Small intestine (tissue), 7 donors: ENCODE measurements around the gene ZNF628. TPM values are rescaled to one million over a fixed set of nuclear protein-coding genes. Genes with fewer than 3 reads are reported as not detected.
"Not testable (repeated sequence)": the region's sequence is repeated elsewhere in the genome, so short reads cannot be mapped to it uniquely, and the experiment has no call there.

Experiments used
- DNase-seq, 2 donors: peaks; one replicate each; pipeline versions ENCODE4 v3.0.0 to v3.0.0-alpha.2; 2013
- FAIRE-seq: peaks from 2 replicates; lab custom pipeline; 2012; peaks lifted over from hg19 to GRCh38; lab: Jason Lieb, UNC
- H3K27ac ChIP-seq, 3 donors: one replicate each; pipeline ENCODE4 v1.5.1; 2013; ENCODE audit warnings: low read length in 2 of 3, mild to moderate bottlenecking in 2 of 3, control low read depth in 1 of 3, inconsistent platforms in 1 of 3, low read depth in 1 of 3, moderate library complexity in 1 of 3
- H3K27me3 ChIP-seq, 3 donors: one replicate each; pipeline ENCODE4 v1.6.1; 2013; ENCODE audit warnings: low read length in 3 of 3, inconsistent platforms in 1 of 3; ENCODE audit not compliant: control insufficient read depth in 3 of 3, insufficient read depth in 3 of 3
- H3K36me3 ChIP-seq, 3 donors: one replicate each; pipeline ENCODE4 v1.6.1; 2013; ENCODE audit warnings: low read length in 3 of 3, inconsistent platforms in 1 of 3, low read depth in 1 of 3, mild to moderate bottlenecking in 1 of 3, moderate library complexity in 1 of 3; ENCODE audit not compliant: control insufficient read depth in 3 of 3, insufficient read depth in 2 of 3
- H3K4me1 ChIP-seq, 3 donors: one replicate each; pipeline ENCODE4 v1.6.1; 2013; ENCODE audit warnings: low read length in 2 of 3, inconsistent platforms in 1 of 3, low read depth in 1 of 3, mild to moderate bottlenecking in 1 of 3, moderate library complexity in 1 of 3; ENCODE audit not compliant: control insufficient read depth in 3 of 3, insufficient read depth in 2 of 3
- H3K4me3 ChIP-seq, 3 donors: one replicate each; pipeline ENCODE4 v1.5.1; 2013; ENCODE audit warnings: low read length in 3 of 3, control low read depth in 1 of 3, inconsistent platforms in 1 of 3, low read depth in 1 of 3, mild to moderate bottlenecking in 1 of 3, moderate library complexity in 1 of 3
- H3K9me3 ChIP-seq, 2 donors: one replicate each; pipeline ENCODE4 v1.6.1; 2013; ENCODE audit warnings: low read depth in 1 of 2, low read length in 1 of 2; ENCODE audit not compliant: control insufficient read depth in 2 of 2, insufficient read depth in 1 of 2
- WGBS, 3 donors: extraction: QIAGEN DNeasy Blood & Tissue Kit; methylation state at CpG; one replicate each; pipeline ENCODE4 v1.1.7; 2013; 5-methylcytosine and 5-hydroxymethylcytosine counted together
- polyA plus RNA-seq, 4 donors: library from polyadenylated mRNA; stranded (reverse) in 3 of 4; unstranded in 1 of 4; fragments of 200-250 nt in 3 of 4; fragments of 120-200 nt in 1 of 4; gene quantifications; one replicate each; pipeline versions ENCODE4 v1.2.1 to v1.2.3, GENCODE V29; 2013
- donor health status: healthy with polysubstance abuse.
- donor health status: control.
- donor health status: control.
- donor health status: Bipolar disorder and iron deficiency.
- donor health status: healthy.

ZNF628 gene
- polyA plus RNA-seq, 4 donors = 1.1 to 7.0 (median 5.0) TPM

DNA sequence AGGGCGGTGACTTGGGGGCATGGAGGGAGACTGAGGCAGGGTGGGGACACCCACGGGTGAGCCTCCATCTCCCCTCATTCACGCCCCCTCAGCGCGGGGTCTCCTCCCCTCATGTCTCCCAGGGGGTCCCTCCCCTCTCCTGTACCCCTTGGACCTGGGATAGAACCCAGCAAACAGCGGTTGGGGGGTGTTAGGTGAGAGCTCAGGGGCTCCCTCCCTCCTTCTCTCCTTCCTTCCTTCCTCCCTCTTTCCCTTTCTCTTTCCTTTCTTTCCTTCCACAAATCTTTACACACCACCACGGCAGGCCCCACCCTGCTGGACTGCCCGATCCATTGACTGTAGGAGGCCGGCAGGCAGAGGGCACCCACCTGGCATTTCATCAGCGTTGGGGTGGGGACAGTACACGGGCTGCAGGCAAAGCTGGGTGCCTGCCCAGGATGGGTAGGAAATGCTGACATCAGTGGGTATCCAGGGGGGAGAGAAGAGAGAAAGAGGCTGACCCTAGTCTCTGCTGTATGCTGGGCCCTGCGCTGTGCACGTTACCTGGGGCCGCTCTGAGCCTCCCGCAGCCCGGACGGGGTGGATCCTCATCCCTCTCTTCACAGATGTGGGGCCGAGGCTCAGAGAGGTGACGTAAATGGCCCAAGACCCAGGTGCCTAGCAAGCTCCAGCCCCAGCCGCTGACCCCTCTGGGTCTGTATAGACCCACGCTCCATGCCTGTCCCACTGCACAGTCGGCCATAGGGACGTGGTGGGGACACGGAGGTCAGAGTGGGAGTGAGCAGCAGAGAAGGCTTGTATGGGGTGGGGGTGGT, 15.3 kb downstream of the ZNF628 start:
- DNase-seq (no peak), FAIRE-seq (no peak)
- Histone ChIP-seq H3K9me3 (no peaks in the 10 kb centered on the region), H3K4me1 (peaks cover 0 to 12% (median 3%) of the 10 kb centered on the region in 3 donors), H3K27me3 (peaks cover 0 to 51% (median 0%) of the 10 kb centered on the region in 3 donors), H3K27ac (no peak overlapping the region), H3K4me3 (no peak overlapping the region), H3K36me3 (no peaks in the 10 kb centered on the region)
- WGBS, 3 donors = 39 to 67% (median 53%) methylated on average over 19 to 24 of the region's 24 CpGs

DNA sequence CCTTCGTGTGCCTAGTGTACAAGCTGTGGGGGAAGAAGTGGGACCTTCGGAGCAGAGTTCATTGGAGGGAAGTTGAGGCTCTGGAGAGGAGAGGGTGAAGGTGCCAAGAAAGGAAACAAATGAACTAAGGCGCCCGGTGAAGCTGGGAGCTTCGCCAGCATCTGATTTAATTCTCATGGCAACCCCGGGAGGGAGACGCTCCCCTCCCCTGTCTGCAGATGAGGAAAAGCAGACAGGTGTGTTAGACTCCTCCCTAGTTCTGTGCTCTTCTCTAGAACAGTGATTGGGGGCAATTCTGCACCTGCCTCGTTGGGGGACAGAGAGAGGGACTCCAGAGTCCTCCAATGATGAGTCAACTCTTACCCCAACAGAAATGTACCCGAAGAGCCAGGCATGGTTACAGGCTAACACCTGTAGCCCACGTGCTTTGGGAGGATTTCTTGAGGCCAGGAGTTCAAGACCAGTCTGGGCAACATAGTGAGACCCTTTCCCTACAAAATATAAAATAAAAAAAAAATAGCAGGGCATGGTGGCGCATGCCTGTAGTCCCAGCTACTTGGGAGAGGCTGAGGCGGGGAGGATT, 16.0 kb downstream of the ZNF628 start:
- Histone ChIP-seq H3K4me3 (no peak overlapping the region), H3K27ac (no peak overlapping the region), H3K4me1 (peaks cover 0 to 5% (median 3%) of the 10 kb centered on the region in 3 donors), H3K36me3 (no peaks in the 10 kb centered on the region), H3K27me3 (peaks cover 0 to 51% (median 0%) of the 10 kb centered on the region in 3 donors), H3K9me3 (no peaks in the 10 kb centered on the region)
- 15 to 43% (median 29%) methylated on average over 12 of the region's 12 CpGs for WGBS, 3 donors
- DNase-seq = no peak
- FAIRE-seq = no peak

DNA sequence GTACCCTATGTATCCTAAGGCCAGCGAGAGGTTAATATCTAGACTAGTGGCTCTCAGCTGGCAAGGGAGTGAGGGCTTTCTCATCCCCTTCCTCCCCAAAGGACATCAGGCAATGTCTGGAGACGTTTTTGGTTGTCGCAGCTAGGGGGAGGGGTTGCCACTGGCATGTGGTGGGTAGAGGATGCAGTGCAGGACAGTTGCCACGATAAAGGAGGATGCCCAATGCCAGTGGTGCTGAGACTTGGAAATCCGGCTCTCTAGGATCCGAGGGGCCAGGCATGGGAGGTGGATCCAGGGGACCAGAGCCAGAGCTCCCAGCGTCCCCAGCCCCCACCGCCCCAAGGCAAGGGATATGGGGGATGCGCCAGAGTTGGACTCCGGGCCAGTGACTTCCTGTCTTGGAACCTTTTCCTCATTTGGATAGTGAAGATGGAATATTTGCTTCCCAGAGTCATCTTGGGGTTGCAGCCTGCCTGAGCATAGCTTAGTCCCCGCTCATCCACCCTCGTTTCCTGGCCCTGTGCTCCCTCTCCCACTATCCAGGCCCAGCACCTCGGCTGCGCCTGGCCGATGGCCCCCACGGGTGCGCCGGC, 16.7 kb downstream of the ZNF628 start:
- WGBS, 3 donors = 52 to 65% (median 61%) methylated on average over 18 of the region's 18 CpGs
- DNase-seq = no peak
- Histone ChIP-seq H3K27ac (peak overlapping the region in 1 of 3 donors; percentile 56), H3K36me3 (no peaks in the 10 kb centered on the region), H3K4me3 (no peak overlapping the region), H3K27me3 (peaks cover 0 to 46% (median 0%) of the 10 kb centered on the region in 3 donors), H3K9me3 (no peaks in the 10 kb centered on the region), H3K4me1 (no peaks in the 10 kb centered on the region)
- no peak for FAIRE-seq

DNA sequence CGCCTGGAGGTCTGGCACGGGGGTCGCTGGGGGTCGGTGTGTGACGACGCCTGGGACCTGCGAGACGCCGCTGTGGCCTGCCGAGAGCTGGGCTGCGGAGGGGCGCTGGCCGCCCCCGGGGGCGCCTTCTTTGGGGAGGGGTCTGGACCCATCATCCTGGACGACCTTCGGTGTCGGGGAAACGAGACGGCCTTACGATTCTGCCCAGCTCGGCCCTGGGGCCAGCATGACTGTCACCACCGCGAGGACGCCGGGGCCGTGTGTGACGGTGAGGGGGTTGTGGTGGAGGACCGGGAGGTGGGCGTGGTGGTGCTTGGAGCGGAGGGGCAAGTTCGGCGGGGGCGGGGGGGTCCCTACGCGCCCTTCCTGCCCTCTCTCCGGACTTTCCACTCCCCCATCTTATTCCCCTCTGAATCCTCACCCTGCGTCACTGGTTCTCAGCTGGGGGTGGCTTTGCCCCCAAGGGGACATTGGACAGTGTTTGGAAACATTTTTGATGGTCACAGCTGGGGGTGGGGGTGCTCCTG, 17.3 kb downstream of the ZNF628 start:
- Histone ChIP-seq H3K36me3 (no peaks in the 10 kb centered on the region), H3K9me3 (no peaks in the 10 kb centered on the region), H3K27ac (peak overlapping the region in 1 of 3 donors; percentile 59), H3K4me1 (no peaks in the 10 kb centered on the region), H3K27me3 (peaks cover 0 to 42% (median 0%) of the 10 kb centered on the region in 3 donors), H3K4me3 (no peak overlapping the region)
- DNase-seq (no peak), FAIRE-seq (no peak)
- WGBS, 3 donors = 52 to 63% (median 53%) methylated on average over 25 to 38 of the region's 38 CpGs

DNA sequence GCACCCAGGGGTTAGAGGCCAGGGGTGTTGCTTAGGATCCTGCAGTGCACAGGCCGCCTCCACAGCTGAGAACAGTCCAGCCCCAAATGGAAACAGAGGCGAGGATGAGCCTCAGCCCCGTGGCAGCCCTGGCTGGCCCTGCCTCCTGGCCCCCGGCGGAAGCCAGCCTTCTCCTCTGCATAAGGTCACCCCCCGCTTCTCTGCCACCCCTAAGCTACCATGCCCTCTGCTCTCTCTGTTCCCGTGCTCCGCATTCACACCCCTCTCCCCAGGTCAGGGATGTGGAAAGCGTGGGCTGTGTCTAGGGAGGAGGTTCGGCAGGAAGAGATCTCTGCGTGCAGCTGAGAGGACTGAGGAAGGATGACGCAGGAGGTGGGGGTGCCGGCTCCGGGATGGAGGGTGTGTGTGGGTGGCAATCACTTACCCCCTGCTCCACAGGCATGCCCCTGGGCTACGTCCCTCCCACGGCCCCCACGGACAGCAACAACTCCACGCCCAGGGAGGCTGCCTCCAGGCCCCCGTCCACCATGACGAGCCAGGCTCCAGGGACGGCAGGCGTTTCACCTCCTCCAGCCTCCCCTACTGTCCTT, 17.9 kb downstream of the ZNF628 start:
- H3K4me1 ChIP-seq = no peaks in the 10 kb centered on the region
- DNase-seq = no peak
- H3K9me3 ChIP-seq = no peaks in the 10 kb centered on the region
- H3K27me3 ChIP-seq = peaks cover 0 to 39% (median 0%) of the 10 kb centered on the region in 3 donors
- FAIRE-seq = no peak
- WGBS, 3 donors = 38 to 43% (median 41%) methylated on average over 19 to 22 of the region's 22 CpGs
- peak overlapping the region in 1 of 3 donors; percentile 59 for H3K27ac ChIP-seq
- H3K36me3 ChIP-seq = no peaks in the 10 kb centered on the region
- no peak overlapping the region for H3K4me3 ChIP-seq

DNA sequence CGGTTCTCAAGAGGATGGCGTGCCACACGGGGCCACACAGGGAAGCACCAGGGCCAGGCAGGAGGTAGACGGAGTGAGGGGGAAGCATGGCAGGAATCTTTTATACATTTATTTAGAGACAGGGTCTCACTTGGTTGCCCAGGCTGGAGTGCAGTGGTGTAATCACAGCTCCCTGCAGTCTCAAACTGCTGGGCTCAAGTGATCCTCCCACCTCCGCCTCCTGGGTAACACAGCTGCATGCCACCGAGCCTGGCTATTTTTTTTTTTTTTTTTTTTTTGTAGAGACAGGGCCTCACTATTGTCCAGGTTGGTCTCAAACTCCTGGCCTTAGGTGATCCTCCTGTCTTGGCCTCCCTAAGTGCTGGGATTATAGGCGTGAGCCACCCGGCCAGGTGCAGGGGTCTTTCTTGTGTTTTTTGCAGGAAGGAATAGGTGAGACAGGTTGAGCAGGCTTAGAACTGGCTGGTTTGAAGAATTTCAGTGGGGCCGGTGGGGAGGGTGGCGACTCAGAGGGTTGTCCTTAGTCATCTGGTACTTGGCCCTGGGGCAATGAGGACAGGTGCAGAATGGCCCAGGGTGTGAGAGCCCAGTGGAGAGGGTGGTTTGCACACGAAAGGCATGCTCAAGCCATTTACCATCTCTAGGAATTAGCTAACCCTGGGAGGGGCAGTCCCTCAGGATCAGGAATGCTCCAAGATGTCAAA, 19.4 kb downstream of the ZNF628 start:
- Histone ChIP-seq H3K36me3 (no peaks in the 10 kb centered on the region), H3K27me3 (peaks cover 0 to 29% (median 0%) of the 10 kb centered on the region in 3 donors), H3K4me3 (no peak overlapping the region), H3K27ac (no peak overlapping the region), H3K4me1 (no peaks in the 10 kb centered on the region), H3K9me3 (no peaks in the 10 kb centered on the region)
- FAIRE-seq (no peak), DNase-seq (no peak)
- WGBS, 3 donors = 65 to 84% (median 75%) methylated on average over 11 of the region's 11 CpGs

DNA sequence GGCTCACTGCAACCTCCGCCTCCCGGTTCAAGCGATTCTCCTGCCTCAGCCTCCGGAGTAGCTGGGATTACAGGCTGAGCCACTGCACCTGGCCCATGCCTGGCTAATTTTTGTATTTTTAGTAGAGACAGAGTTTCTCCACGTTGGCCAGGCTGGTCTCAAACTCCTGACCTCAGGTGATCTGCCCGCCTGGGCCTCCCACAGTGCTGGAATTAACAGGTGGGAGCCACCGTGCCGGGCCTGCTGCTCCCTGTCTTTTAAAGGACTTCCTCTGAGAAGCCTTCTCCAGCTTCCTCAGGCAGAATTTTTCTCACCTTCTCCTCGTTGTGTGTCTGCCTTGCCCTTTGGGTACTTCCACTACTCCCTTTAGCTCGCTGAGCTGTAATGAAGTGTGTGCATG, 20.4 kb downstream of the ZNF628 start:
- not testable (repeated sequence) for H3K4me3 ChIP-seq, FAIRE-seq, H3K27ac ChIP-seq, H3K9me3 ChIP-seq, H3K36me3 ChIP-seq, H3K4me1 ChIP-seq, DNase-seq
- 75 to 82% (median 79%) methylated on average over 10 of the region's 10 CpGs for WGBS, 3 donors
- peaks cover 0 to 19% (median 0%) of the 10 kb centered on the region in 3 donors for H3K27me3 ChIP-seq
